Fibroblast of lung (primary cell): ENCODE results near the gene NCOA7. TPM values are rescaled to one million over a fixed set of nuclear protein-coding genes. Genes with fewer than 3 reads are reported as not detected.
A peak's percentile ranks its signal among the peaks of the same experiment; 100 is the strongest.

Source experiments
- DNase-seq, 2 donors: peaks; one replicate each; pipeline versions ENCODE4 v3.0.0 to v3.0.0-alpha.2; 2010; ENCODE audit warnings: low read depth in 2 of 2
- H2AFZ ChIP-seq: 2 replicates; pipeline ENCODE4 v1.5.1; 2012; ENCODE audit warnings: low read length, control low read depth, inconsistent platforms
- H3K27ac ChIP-seq: 2 replicates; pipeline ENCODE4 v1.5.1; 2011; ENCODE audit warnings: low read length, control low read depth; ENCODE audit not compliant: insufficient read depth
- H3K27me3 ChIP-seq: 2 replicates; pipeline ENCODE4 v1.5.1; 2011; ENCODE audit warnings: mild to moderate bottlenecking, low read length; ENCODE audit not compliant: control insufficient read depth, insufficient read depth
- H3K36me3 ChIP-seq: 2 replicates; pipeline ENCODE4 v1.5.1; 2011; ENCODE audit warnings: low read length; ENCODE audit not compliant: control insufficient read depth, insufficient read depth
- H3K4me1 ChIP-seq: 2 replicates; pipeline ENCODE4 v1.5.1; 2011; ENCODE audit warnings: low read length; ENCODE audit not compliant: control insufficient read depth, insufficient read depth; ENCODE audit errors: extremely low read depth
- H3K4me2 ChIP-seq: 2 replicates; pipeline ENCODE4 v1.5.1; 2011; ENCODE audit warnings: low read length, control low read depth; ENCODE audit not compliant: insufficient read depth; ENCODE audit errors: extremely low read depth
- H3K4me3 ChIP-seq, 4 experiments: fragments of 200-600 bp in 1 of 4; sonication (generic) in 1 of 4; replicated peaks in 1 of 4; 2 replicates each; pipeline ENCODE4 v1.5.1; 2011 to 2016; ENCODE audit warnings: low read length in 4 of 4, low read depth in 3 of 4, mild to moderate bottlenecking in 3 of 4, control low read depth in 2 of 4, inconsistent platforms in 1 of 4, mixed read lengths in 1 of 4; ENCODE audit not compliant: insufficient read depth in 1 of 4; ENCODE audit errors: control extremely low read depth in 1 of 4
- H3K79me2 ChIP-seq: 2 replicates; pipeline ENCODE4 v1.5.1; 2012; ENCODE audit warnings: mild to moderate bottlenecking, low read length, inconsistent platforms; ENCODE audit not compliant: control insufficient read depth, insufficient read depth
- H3K9ac ChIP-seq: 2 replicates; pipeline ENCODE4 v1.5.1; 2011; ENCODE audit warnings: mild to moderate bottlenecking, low read length, control low read depth; ENCODE audit not compliant: insufficient read depth
- H3K9me3 ChIP-seq: 2 replicates; pipeline ENCODE4 v1.5.1; 2012; ENCODE audit warnings: low read depth, low read length; ENCODE audit not compliant: control insufficient read depth, insufficient read depth
- H4K20me1 ChIP-seq: 2 replicates; pipeline ENCODE4 v1.5.1; 2011; ENCODE audit warnings: low read length; ENCODE audit not compliant: control insufficient read depth, insufficient read depth; ENCODE audit errors: extremely low read depth
- CTCF ChIP-seq, 2 donors: IDR thresholded peaks in 1 of 2; conservative IDR thresholded peaks in 1 of 2; 1 replicate in 1 of 2; 2 replicates in 1 of 2; pipeline ENCODE4 v1.5.1; 2011 to 2012; ENCODE audit warnings: low read length in 2 of 2, control low read depth in 1 of 2, inconsistent platforms in 1 of 2, low read depth in 1 of 2, mild to moderate bottlenecking in 1 of 2
- EZH2 ChIP-seq: IDR thresholded peaks from 2 replicates; pipeline ENCODE4 v1.5.1; 2012; ENCODE audit warnings: low read length, control low read depth, mild to moderate bottlenecking; ENCODE audit errors: missing control alignments
- polyA plus RNA-seq, 2 donors: library from polyadenylated mRNA; depleted of rRNA in 1 of 2; stranded (reverse) in 1 of 2; unstranded in 1 of 2; fragments of >200 nt; gene quantifications; 2 replicates each; pipeline ENCODE4 v1.2.1, GENCODE V29; 2011 to 2012; ENCODE audit warnings: missing spikeins in 1 of 2
- total RNA-seq: library from RNA; depleted of rRNA; stranded (reverse); fragments of >200 nt; gene quantifications from 2 replicates; pipeline ENCODE4 v1.2.1, GENCODE V29; 2014

The NCOA7 gene
- total and polyA plus RNA-seq, 2 donors (not counting 1 experiment from before 2014, with no cell fraction given) = 13.7 to 49.9 TPM

GRCh38 chr6:125867483-125867942 is 76.8 kb downstream of the NCOA7 start:
- no peak overlapping the region for H3K4me3 ChIP-seq
- no peak overlapping the region for H2AFZ ChIP-seq
- H3K9me3 ChIP-seq = no peaks in the 10 kb centered on the region
- H3K79me2 ChIP-seq = no peaks in the 10 kb centered on the region
- no peaks in the 10 kb centered on the region for H3K27me3 ChIP-seq
- H3K36me3 ChIP-seq = no peaks in the 10 kb centered on the region
- no peak overlapping the region for H3K27ac ChIP-seq
- no peak overlapping the region for H3K9ac ChIP-seq
- no peaks in the 10 kb centered on the region for H4K20me1 ChIP-seq
- no peak overlapping the region for H3K4me2 ChIP-seq
- no peak for TF ChIP-seq CTCF (conservative IDR thresholded peaks at IDR 0.05 in 1 of 2, IDR thresholded peaks at IDR 0.05 in 1 of 2; ENCODE audit: low read depth in 1 of 2, low read length in 2 of 2)
- no peak for TF ChIP-seq EZH2
- DNase-seq = peak; percentile 63 to 86
- no peaks in the 10 kb centered on the region for H3K4me1 ChIP-seq

GRCh38 chr6:125868252-125868651 is 77.5 kb downstream of the NCOA7 start:
- no peak for DNase-seq
- no peak overlapping the region for H3K9ac ChIP-seq

GRCh38 chr6:125868678-125869395 is 78.1 kb downstream of the NCOA7 start:
- Histone ChIP-seq H3K79me2 (no peaks in the 10 kb centered on the region), H3K9me3 (no peaks in the 10 kb centered on the region), H3K4me2 (no peak overlapping the region), H3K4me3 (no peak overlapping the region), H3K36me3 (no peaks in the 10 kb centered on the region), H3K27ac (no peak overlapping the region), H3K27me3 (no peaks in the 10 kb centered on the region), H3K4me1 (no peaks in the 10 kb centered on the region), H3K9ac (no peak overlapping the region), H4K20me1 (no peaks in the 10 kb centered on the region), H2AFZ (no peak overlapping the region)
- TF ChIP-seq EZH2 (no peak), CTCF (conservative IDR thresholded peaks at IDR 0.05 in 1 of 2, IDR thresholded peaks at IDR 0.05 in 1 of 2; ENCODE audit: low read depth in 1 of 2, low read length in 2 of 2) (no peak)
- no peak for DNase-seq

More at GRCh38 chr6:125868252-125868651, 77.5 kb downstream of the NCOA7 start:
- Histone ChIP-seq H3K4me3 (no peak overlapping the region), H3K36me3 (no peaks in the 10 kb centered on the region), H4K20me1 (no peaks in the 10 kb centered on the region), H2AFZ (no peak overlapping the region), H3K27ac (no peak overlapping the region), H3K4me2 (no peak overlapping the region), H3K9me3 (no peaks in the 10 kb centered on the region), H3K27me3 (no peaks in the 10 kb centered on the region), H3K4me1 (no peaks in the 10 kb centered on the region), H3K79me2 (no peaks in the 10 kb centered on the region)
- TF ChIP-seq CTCF (conservative IDR thresholded peaks at IDR 0.05 in 1 of 2, IDR thresholded peaks at IDR 0.05 in 1 of 2; ENCODE audit: low read depth in 1 of 2, low read length in 2 of 2) (no peak), EZH2 (no peak)
